Cardiac fibroblast (primary cell): Measurements from ENCODE around the gene ACE.

Experiments
- DNase-seq, 2 donors: peaks; one replicate each; pipeline versions ENCODE4 v3.0.0 to v3.0.0-alpha.2; 2010; ENCODE audit warnings: low read depth in 2 of 2
- H3K4me3 ChIP-seq, 2 donors: replicated peaks in 1 of 2; 1 replicate in 1 of 2; 2 replicates in 1 of 2; pipeline ENCODE4 v1.5.1; 2011; ENCODE audit warnings: low read depth in 2 of 2, low read length in 2 of 2, mild to moderate bottlenecking in 2 of 2, moderate library complexity in 1 of 2
- CTCF ChIP-seq: IDR thresholded peaks from one replicate; pipeline ENCODE4 v1.5.1; 2011; ENCODE audit warnings: low read depth, mild to moderate bottlenecking, low read length, inconsistent platforms

ACE gene

GRCh38 chr17:63478814-63479494 is 2.1 kb downstream of the ACE start:
- peak; percentile 97 for TF ChIP-seq CTCF

GRCh38 chr17:63479495-63480184 is 2.8 kb downstream of the ACE start:
- no peak for DNase-seq
- no peak for TF ChIP-seq CTCF
- H3K4me3 ChIP-seq: no peak overlapping the region

More at GRCh38 chr17:63478814-63479494, 2.1 kb downstream of the ACE start:
- peak; percentile 95 to 96 for DNase-seq
- H3K4me3 ChIP-seq: no peak overlapping the region

GRCh38 chr17:63480192-63480784 is 3.4 kb downstream of the ACE start:
- DNase-seq: no peak
- TF ChIP-seq CTCF: no peak
- no peak overlapping the region for H3K4me3 ChIP-seq

GRCh38 chr17:63480826-63481487 is 4.1 kb downstream of the ACE start:
- no peak for DNase-seq
- no peak for TF ChIP-seq CTCF
- H3K4me3 ChIP-seq: no peak overlapping the region

GRCh38 chr17:63481488-63481870 is 4.6 kb downstream of the ACE start:
- DNase-seq: no peak
- TF ChIP-seq CTCF: no peak
- no peak overlapping the region for H3K4me3 ChIP-seq

GRCh38 chr17:63482509-63482908 is 5.6 kb downstream of the ACE start:
- no peak overlapping the region for H3K4me3 ChIP-seq
- no peak for DNase-seq
- TF ChIP-seq CTCF: no peak
